ENCODE measurements around the gene MEG3. TPM values are rescaled to one million over a fixed set of nuclear protein-coding genes. Genes with fewer than 3 reads are reported as not detected.

MEG3 gene
- total RNA-seq, 1 donor from 2014 or later = 219 TPM

DNA sequence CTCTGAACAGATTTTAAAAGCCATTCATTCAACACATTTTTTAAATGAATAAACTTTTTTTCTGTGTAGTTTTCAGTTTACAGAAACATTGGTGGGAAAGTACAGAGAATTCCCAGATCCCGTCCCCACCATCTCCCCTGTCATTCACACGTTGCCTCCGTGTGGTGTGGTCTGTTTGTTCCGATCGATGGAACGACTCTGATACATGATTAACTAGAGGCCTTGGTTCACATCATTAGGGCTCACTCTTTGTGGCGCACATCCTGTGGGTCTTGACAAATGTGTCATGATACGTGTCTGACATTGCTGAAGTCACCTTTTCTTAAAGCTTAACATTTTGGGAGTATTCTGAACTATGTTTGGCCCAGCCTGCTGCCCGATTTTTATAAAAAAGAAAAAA is 18.5 kb downstream of the MEG3 start:
- no peak for DNase-seq (ENCODE audit: extremely low read depth, low read depth, low spot score)

DNA sequence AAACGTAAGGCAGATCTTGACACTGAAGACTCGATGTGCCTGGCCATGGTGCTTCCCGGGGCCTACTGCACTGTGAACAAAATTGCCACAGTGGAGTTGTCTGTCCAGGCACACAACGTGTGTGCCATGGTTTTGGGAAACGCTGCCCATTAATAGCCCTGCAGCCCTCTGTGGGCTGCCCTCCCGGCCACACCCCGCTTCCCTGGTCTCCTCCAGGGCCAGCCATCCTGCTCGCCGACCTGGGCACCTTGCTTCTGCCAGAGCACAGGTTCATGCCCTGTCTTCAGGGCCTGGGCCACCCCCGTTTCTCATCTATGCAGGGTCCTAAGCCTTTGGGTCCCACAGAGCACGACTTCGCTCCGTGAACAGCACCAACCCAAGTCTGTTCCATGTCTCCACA is 18.9 kb downstream of the MEG3 start:
- no peak for DNase-seq (ENCODE audit: extremely low read depth, low read depth, low spot score)

- DNase-seq (ENCODE audit: extremely low read depth, low read depth, low spot score) = no peak
Observed at GRCh38 chr14:100845341-100845740, 19.4 kb downstream of the MEG3 start.

- no peak for DNase-seq (ENCODE audit: extremely low read depth, low read depth, low spot score)
Observed at GRCh38 chr14:100846309-100846859, 20.5 kb downstream of the MEG3 start.

DNA sequence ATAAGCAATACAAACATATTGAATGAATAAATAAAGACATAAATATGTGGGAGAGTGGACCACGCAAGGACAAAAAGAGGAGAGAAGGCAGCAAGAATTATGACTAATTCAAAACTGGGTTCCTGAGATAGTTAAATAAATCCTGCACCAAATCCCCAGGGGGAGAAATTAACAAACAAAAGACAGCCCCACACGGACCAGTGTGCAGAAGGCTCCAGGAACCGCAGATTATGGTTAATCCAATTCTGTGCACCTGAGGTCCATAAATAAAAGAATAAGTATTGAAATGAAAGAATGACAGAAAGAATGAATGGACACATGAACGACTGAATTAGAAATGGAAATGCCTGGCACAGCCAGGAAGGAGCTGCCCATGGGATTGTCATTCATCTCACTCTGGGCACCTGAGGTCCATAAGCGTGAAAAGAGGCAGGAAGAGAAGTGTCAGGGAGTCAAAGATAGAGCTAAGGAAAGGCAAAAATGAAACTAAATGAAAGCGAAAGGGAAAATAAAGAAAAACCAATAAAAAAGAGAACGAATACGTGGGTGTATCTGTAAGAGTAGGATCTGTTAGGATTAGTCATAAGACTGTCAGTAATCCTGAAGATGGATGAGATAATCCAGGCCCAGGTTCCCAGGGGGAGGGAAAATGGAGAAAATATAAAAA is 23.3 kb downstream of the MEG3 start:
- DNase-seq (ENCODE audit: extremely low read depth, low read depth, low spot score) = no peak

DNA sequence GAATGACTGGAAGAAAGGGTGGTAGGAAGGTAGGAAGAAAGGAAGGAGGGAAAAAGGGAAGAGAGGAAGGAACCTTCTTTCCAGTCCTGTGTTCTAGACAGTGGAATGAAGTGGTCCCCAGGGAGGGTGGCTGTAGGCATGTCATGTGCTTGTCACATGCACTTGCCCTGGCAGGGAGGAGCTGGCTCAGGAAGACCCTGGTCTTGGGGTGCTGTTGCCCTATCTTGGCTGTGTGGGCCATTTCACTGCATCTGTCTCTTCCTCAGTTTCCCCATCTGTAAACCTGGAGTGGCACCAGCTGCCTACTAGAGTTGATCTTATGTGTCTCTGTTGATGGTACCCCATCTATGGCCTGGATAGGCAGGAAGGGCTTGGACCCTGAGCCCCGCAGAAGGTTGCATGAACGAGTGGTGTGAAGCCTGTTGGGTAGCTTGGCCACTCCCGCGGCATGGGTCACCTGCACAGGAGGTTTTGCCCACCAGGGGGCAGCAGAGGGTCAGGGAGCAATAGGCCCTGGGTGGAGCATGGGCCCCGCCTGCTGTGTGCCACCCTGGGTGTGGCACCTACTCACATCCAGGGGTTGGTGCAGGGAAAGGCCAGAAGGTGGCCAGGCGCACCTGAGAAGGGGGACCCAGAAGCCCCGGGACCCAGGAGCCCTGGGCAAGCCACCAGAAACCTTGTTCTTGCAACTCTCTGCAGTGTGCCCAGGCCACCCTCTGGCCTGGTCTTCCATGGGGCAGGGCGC is 25.1 kb downstream of the MEG3 start:
- no peak for DNase-seq (ENCODE audit: extremely low read depth, low read depth, low spot score)

DNA sequence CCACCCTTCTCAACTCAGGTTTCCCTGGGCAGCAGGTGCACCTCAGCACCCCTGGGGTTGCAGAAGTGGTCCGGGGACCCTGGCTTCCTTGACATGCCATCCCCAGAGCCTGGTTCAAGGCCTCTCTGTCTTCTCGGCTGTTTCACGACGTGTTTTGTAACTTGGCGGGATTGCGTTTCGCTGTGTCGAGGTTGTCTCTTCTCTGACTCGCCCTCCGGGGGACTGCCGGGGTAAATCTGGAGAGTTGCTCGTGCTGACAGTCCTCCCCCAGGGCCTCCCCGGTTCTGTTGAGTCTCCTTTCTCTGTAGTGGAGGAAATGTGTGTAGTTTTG is 25.6 kb downstream of the MEG3 start:
- no peak for DNase-seq (ENCODE audit: extremely low read depth, low read depth, low spot score)

DNA sequence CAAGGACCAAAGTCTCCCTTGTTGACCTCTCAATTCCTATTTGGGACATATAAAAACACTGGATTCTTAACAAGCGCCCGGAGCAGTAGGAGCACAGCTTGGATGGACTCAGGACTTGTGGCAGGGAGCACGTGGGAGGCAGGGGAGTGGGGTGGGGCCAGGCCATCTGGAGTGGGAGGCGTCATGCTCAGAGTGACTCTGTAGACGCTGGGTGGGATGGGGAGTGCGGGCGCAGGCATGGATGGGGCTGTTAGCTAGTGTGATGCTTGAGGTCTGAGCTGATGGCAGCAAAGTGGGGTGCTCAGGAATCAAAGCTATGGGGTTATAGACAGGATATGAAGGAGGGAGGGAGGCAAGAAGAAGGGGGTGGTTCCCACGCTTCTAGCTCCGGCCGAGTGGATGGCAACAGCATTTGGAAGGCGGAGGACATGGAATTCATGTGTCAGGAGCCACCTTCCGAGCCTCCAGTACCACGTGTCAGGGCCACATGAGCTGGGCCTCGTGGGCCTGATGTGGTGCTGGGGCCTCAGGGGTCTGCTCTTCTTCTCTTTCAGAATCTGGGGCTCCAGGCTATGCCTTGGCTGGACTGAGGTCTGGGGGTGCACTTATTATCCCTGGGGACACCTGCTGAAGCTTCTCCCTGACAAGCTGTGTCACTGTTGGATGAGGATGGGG is 26.2 kb downstream of the MEG3 start:
- DNase-seq (ENCODE audit: extremely low read depth, low read depth, low spot score) = no peak

DNA sequence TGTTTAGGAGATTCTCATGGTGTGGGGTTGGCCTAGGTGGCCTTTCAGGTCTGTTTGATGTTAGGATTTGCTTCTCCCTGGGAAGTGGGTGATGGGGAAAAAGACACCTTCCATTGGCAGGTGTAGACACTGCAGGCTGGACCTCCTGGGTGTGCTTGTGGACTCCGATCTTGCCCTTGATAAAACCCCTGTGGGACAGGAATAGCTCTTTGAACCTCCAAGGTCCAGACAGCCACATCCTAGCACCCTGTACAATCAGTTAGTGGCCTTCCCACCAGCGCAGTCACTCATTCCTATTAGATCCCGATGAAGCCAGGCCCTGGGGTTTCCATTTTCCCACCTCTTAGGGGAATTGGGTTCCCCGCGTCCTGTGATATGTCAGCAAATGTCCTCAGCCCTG is 28.5 kb downstream of the MEG3 start:
- no peak for DNase-seq (ENCODE audit: extremely low read depth, low read depth, low spot score)

- DNase-seq (ENCODE audit: extremely low read depth, low read depth, low spot score) = no peak
Observed at GRCh38 chr14:100855256-100855930, 29.5 kb downstream of the MEG3 start.

DNA sequence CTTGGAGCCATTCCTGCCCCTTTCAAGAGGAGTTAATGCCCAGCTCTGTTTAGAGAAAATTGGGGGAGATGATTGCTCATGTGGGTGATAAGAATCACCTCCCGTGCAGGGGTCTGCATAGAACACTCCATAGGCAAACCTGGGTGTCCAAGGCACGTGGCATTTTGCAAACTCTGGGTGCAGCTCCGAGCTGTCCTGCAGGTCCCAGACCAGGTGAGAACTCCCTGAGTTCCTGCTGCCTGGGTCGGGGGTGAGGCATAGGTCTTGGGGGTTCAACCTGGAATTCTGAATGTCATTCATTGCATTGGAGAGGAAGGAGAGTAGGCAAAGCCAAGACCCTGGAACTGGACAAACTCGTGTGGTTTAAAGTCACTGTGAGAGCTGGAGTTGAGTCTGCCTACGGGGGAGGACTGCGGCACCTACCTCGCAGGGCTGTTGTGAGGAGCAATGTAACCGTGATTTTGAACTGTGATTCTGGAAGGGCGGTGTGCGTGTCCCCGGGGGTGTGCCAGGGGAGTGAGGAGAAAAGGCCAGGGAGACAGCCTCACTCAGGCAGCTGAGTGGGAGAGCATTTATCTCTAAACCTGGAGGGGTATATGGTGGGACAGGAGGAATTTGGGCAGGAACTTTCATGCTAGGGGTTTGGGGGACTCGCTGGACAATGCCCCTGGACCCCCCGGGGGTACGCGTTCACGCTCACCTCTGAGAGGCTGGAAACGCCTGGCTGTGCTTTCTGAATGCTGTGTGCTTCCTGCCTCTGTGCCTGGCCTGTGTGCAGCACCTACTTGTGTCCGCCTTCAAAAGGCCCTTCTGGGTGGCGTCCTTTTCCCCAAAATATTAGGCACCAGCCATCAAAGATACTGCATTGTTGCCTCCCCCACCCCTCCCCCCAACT is 30.4 kb downstream of the MEG3 start:
- DNase-seq (ENCODE audit: extremely low read depth, low read depth, low spot score) = no peak

- DNase-seq (ENCODE audit: extremely low read depth, low read depth, low spot score) = no peak
Observed at GRCh38 chr14:100857233-100857922, 31.5 kb downstream of the MEG3 start.

GRCh38 chr14:100857923-100858837 is 32.3 kb downstream of the MEG3 start:
- no peak for DNase-seq (ENCODE audit: extremely low read depth, low read depth, low spot score)

- DNase-seq (ENCODE audit: extremely low read depth, low read depth, low spot score) = no peak
Observed at GRCh38 chr14:100858838-100859220, 32.9 kb downstream of the MEG3 start.

DNA sequence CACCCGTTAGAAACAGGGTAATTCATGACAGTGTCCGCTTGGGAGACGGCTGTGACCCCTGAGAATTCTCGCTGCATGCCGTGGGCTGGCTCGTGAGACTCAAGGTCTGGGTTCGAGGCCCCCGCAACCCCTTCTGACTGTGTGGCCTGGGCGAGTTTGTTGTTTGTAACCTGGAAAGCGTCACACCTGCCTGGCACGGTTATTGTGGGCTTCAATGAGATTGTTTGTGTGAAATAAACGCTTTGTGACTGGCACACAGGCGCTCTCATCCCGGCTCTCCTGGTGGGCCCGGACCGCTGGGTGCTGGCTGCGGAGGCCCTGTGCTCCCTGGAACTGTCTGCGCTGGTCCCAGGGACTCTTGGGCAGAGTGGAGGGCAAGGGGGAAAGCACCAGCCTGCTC is 33.9 kb downstream of the MEG3 start:
- DNase-seq (ENCODE audit: extremely low read depth, low read depth, low spot score) = no peak

DNA sequence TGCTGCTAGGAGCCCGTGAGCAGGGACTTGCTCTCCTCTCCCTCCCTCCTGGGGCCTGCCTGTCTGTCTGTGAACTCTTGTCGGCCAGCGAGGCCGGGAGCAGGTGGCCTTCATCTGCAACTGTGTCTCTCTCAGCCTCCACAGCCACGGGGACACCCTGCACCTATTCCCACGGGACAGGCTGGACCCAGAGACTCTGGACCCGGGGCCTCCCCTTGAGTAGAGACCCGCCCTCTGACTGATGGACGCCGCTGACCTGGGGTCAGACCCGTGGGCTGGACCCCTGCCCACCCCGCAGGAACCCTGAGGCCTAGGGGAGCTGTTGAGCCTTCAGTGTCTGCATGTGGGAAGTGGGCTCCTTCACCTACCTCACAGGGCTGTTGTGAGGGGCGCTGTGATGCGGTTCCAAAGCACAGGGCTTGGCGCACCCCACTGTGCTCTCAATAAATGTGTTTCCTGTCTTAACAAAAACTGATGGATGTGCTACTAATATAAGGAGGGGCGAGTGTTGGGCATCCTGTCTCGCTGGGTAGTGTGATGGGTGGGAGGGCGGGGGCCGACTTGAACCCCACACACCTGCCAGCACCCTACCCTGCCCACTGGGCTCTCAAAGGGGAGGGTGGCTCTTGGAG is 34.8 kb downstream of the MEG3 start:
- DNase-seq (ENCODE audit: extremely low read depth, low read depth, low spot score) = no peak

GRCh38 chr14:100861188-100861936 is 35.4 kb downstream of the MEG3 start:
- no peak for DNase-seq (ENCODE audit: extremely low read depth, low read depth, low spot score)

GRCh38 chr14:100861937-100862247 is 36.0 kb downstream of the MEG3 start:
- DNase-seq (ENCODE audit: extremely low read depth, low read depth, low spot score) = no peak
